ENCODE measurements around the gene FASTKD2.

- TF ChIP-seq POLR2A (IDR thresholded peaks at IDR 0.05): no peak
- TF ChIP-seq CTCF (IDR thresholded peaks at IDR 0.05): no peak
Measured at GRCh38 chr2:206831442-206831995, 66.1 kb downstream of the FASTKD2 start.

All from esophagus squamous epithelium (tissue), 4 donors.